HG03095 (cell line): Measurements from ENCODE around the gene CLDN2.

Source experiments
- ATAC-seq: cut with Tn5 transposase; IDR thresholded peaks from one replicate; pipeline ENCODE4 v1.9.1; 2021; ENCODE audit warnings: moderate library complexity; ENCODE audit not compliant: unreplicated experiment

CLDN2 gene

GRCh38 chrX:106917830-106918500, 2.2 kb upstream of the CLDN2 start:
- ATAC-seq = no peak

GRCh38 chrX:106921637-106922036, 1.4 kb downstream of the CLDN2 start:
- no peak for ATAC-seq

GRCh38 chrX:106927023-106927422, 6.8 kb downstream of the CLDN2 start:
- no peak for ATAC-seq

GRCh38 chrX:106927700-106928099, 7.5 kb downstream of the CLDN2 start:
- no peak for ATAC-seq

- ATAC-seq = no peak
These were observed 8.0 kb downstream of the CLDN2 start for GRCh38 chrX:106928227-106928626.

GRCh38 chrX:106931831-106932491, 11.8 kb downstream of the CLDN2 start:
- ATAC-seq = no peak

GRCh38 chrX:106932492-106932923, 12.3 kb downstream of the CLDN2 start:
- ATAC-seq = no peak

- no peak for ATAC-seq
These were observed 12.8 kb downstream of the CLDN2 start for GRCh38 chrX:106932960-106933537.

- ATAC-seq = no peak
These were observed 13.3 kb downstream of the CLDN2 start for GRCh38 chrX:106933538-106933961.

GRCh38 chrX:106935175-106935574, 15.0 kb downstream of the CLDN2 start:
- no peak for ATAC-seq

GRCh38 chrX:106936246-106936645, 16.0 kb downstream of the CLDN2 start:
- no peak for ATAC-seq

GRCh38 chrX:106939566-106939965, 19.4 kb downstream of the CLDN2 start:
- no peak for ATAC-seq

- ATAC-seq = no peak
These were observed 19.9 kb downstream of the CLDN2 start for GRCh38 chrX:106940068-106940467.

- ATAC-seq = no peak
These were observed 26.3 kb downstream of the CLDN2 start for GRCh38 chrX:106946464-106946863.

GRCh38 chrX:106948641-106949040, 28.4 kb downstream of the CLDN2 start:
- no peak for ATAC-seq

- ATAC-seq = no peak
These were observed 29.2 kb downstream of the CLDN2 start for GRCh38 chrX:106949366-106949765.

- no peak for ATAC-seq
These were observed 30.2 kb downstream of the CLDN2 start for GRCh38 chrX:106950381-106950780.

GRCh38 chrX:106951230-106951629, 31.0 kb downstream of the CLDN2 start:
- ATAC-seq = no peak

- ATAC-seq = no peak
These were observed 31.9 kb downstream of the CLDN2 start for GRCh38 chrX:106952089-106952488.

- ATAC-seq = no peak
These were observed 32.3 kb downstream of the CLDN2 start for GRCh38 chrX:106952538-106952937.

- no peak for ATAC-seq
These were observed 32.8 kb downstream of the CLDN2 start for GRCh38 chrX:106952988-106953387.

- ATAC-seq = no peak
These were observed 33.8 kb downstream of the CLDN2 start for GRCh38 chrX:106954041-106954440.
